ENCODE measurements around the gene PLEKHA5.
"Not testable (repeated sequence)": the region's sequence is repeated elsewhere in the genome, so short reads cannot be mapped to it uniquely, and the experiment has no call there.

Gene PLEKHA5

DNA sequence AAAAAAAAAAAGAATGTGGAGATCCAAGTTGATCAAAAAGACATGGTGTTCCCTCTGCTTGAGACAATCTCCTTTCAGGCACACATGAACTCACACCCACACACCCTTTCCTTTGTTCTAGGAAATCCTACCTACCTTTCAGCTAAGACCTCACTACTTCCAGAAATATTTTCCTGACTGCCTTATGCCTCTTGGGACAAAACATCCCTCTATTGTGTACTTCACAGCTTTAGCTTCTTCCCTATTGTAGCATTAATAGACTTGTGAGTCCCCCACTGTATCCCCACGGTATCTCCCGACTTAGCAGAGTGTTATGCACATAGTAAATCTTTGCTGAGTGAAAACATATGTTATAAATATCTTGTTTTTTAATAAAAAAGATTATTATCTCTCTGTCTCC is 264.9 kb downstream of the PLEKHA5 start:
- H3K27me3 ChIP-seq (replicated peaks; ENCODE audit: control insufficient read depth, insufficient read depth, low read length), result no peaks in the 10 kb centered on the region; the same call in 1 of the 2 replicates
- H3K36me3 ChIP-seq (ENCODE audit: control insufficient read depth, insufficient read depth, low read length), result no peaks in the 10 kb centered on the region
- no peak for DNase-seq (ENCODE audit: extremely low read depth, insufficient read length)
- TF ChIP-seq, protein P1, sequence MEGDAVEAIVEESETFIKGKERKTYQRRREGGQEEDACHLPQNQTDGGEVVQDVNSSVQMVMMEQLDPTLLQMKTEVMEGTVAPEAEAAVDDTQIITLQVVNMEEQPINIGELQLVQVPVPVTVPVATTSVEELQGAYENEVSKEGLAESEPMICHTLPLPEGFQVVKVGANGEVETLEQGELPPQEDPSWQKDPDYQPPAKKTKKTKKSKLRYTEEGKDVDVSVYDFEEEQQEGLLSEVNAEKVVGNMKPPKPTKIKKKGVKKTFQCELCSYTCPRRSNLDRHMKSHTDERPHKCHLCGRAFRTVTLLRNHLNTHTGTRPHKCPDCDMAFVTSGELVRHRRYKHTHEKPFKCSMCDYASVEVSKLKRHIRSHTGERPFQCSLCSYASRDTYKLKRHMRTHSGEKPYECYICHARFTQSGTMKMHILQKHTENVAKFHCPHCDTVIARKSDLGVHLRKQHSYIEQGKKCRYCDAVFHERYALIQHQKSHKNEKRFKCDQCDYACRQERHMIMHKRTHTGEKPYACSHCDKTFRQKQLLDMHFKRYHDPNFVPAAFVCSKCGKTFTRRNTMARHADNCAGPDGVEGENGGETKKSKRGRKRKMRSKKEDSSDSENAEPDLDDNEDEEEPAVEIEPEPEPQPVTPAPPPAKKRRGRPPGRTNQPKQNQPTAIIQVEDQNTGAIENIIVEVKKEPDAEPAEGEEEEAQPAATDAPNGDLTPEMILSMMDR (IDR thresholded peaks at IDR 0.05; ENCODE audit: insufficient read depth, low read length, poor library complexity, severe bottlenecking), result no peak
- H3K4me3 ChIP-seq (replicated peaks; ENCODE audit: low read depth, low read length), result no peak overlapping the region

DNA sequence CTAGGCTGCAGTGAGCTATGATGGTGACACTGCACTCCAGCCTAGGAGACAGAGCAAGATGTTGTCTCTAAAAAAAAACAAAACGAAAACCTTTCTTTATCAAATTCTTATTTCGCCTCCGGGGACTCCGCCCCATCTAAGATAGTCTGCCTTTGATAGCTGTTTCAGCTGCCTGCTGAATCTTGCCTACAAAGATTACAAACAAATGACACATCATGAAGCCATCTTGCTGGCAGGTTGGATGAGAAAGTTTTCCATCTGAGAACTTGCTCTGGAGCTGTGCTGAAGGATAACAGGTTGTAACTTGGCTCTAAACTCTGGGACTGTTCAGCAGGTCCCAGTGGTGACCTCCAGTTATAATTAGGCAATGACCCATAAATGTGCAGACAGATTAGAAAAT is 268.0 kb downstream of the PLEKHA5 start:
- TF ChIP-seq, protein P1 (IDR thresholded peaks at IDR 0.05; ENCODE audit: insufficient read depth, low read length, poor library complexity, severe bottlenecking), result no peak
- Histone ChIP-seq H3K27me3 (replicated peaks; ENCODE audit: control insufficient read depth, insufficient read depth, low read length) (no peaks in the 10 kb centered on the region), H3K36me3 (ENCODE audit: control insufficient read depth, insufficient read depth, low read length) (no peaks in the 10 kb centered on the region), H3K4me3 (replicated peaks; ENCODE audit: low read depth, low read length) (no peak overlapping the region)
- no peak for DNase-seq (ENCODE audit: extremely low read depth, insufficient read length)

DNA sequence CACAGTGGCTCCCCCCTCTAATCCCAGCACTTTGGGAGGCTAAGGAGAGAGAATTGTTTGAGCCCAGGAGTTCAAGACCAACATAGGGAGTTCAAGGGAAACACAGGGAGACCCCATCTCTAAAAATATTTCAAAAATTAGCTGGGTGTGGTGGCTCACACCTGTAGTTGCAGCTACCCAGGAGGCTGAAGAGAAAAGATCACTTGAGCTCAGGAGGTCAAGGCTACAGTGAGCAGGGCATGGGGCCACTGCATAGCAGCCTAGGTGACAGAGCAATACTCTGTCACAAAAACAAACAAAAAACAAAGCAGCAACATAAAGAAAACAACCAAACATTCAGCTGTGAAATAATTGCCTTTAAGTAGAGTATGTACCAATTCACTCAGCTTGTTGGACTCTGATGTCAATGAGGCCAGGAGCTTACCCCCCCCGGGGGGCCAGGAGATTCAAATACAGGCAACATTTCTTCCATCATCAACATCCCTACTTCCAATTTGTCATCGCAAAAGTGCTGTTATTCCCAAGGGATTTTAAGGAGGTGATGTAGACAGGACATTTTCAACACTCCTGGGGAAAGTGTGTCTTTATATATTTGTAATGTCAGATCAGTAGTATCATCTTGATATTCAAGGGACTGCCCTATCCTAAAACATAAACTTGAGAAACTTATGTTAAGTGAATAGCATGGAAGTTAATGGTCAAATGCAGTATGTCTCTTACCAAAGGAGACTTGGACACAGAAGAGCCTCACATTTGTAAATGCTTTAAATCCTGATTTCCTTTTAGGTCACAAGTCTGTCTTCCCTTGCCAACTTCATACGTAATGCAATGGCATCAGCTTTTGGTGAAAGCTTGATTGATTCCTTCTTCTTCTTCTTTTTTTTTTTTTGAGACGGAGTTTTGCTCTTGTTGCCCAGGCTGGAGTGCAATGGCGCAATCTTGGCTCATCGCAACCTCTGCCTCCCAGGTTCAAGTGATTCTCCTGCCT is 269.1 kb downstream of the PLEKHA5 start:
- no peak for DNase-seq (ENCODE audit: extremely low read depth, insufficient read length)
- no peak overlapping the region for H3K4me3 ChIP-seq (replicated peaks; ENCODE audit: low read depth, low read length)
- H3K36me3 ChIP-seq (ENCODE audit: control insufficient read depth, insufficient read depth, low read length), result no peaks in the 10 kb centered on the region
- H3K27me3 ChIP-seq (replicated peaks; ENCODE audit: control insufficient read depth, insufficient read depth, low read length), result no peaks in the 10 kb centered on the region
- TF ChIP-seq, protein P1 (IDR thresholded peaks at IDR 0.05; ENCODE audit: insufficient read depth, low read length, poor library complexity, severe bottlenecking), result no peak

DNA sequence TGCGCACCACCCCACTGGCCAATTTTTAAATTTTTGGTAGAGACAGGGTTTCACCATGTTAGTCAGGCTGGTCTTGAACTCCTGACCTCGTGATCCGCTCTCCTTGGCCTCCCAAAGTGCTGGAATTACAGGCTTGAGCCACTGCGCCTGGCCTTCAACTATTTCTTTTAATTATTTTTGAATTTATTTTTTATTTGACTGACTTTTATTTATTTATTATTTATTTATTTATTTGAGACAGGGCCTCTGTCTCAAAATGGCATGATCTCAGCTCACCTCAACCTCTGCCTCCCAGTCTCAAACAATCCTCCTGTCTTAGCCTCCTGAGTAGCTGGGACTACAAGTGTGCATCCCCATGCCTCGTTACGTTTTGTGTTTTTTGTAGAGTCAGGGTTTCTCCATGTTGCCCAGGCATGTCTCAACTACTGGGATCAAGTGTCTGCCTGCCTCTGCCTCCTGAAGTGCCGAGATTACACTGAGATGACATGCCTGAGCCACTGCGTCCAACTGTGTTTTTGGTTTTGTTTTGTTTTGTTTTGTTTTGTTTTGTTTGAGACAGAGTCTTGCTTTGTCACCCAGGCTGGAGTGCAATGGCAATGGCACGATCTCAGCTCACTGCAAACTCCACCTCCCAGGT is 271.2 kb downstream of the PLEKHA5 start:
- H3K36me3 ChIP-seq (ENCODE audit: control insufficient read depth, insufficient read depth, low read length); H3K27me3 ChIP-seq (replicated peaks; ENCODE audit: control insufficient read depth, insufficient read depth, low read length); DNase-seq (ENCODE audit: extremely low read depth, insufficient read length); H3K4me3 ChIP-seq (replicated peaks; ENCODE audit: low read depth, low read length): not testable (repeated sequence)

DNA sequence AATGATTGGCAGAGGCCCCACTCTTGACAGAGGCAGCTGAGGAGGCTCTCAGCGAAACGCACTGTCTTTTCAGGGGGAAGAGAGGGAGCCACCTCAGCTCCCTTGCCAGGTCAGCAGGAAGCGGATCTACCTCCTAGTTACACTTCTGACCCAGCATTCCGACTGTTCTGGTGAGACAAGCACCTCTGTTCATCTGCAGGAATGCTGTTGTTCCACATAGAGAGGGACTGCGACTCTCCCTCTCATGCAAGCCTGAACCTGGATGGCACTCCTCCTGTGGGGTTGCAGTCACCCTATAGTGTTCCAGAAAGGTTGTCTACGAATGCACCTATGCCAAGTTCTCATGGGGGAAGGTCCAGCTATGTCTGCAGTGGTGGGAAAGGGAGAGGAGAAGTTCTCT is 272.7 kb downstream of the PLEKHA5 start:
- no peak for DNase-seq (ENCODE audit: extremely low read depth, insufficient read length)
- TF ChIP-seq, protein P1 (IDR thresholded peaks at IDR 0.05; ENCODE audit: insufficient read depth, low read length, poor library complexity, severe bottlenecking), result no peak
- H3K27me3 ChIP-seq (replicated peaks; ENCODE audit: control insufficient read depth, insufficient read depth, low read length), result no peaks in the 10 kb centered on the region

DNA sequence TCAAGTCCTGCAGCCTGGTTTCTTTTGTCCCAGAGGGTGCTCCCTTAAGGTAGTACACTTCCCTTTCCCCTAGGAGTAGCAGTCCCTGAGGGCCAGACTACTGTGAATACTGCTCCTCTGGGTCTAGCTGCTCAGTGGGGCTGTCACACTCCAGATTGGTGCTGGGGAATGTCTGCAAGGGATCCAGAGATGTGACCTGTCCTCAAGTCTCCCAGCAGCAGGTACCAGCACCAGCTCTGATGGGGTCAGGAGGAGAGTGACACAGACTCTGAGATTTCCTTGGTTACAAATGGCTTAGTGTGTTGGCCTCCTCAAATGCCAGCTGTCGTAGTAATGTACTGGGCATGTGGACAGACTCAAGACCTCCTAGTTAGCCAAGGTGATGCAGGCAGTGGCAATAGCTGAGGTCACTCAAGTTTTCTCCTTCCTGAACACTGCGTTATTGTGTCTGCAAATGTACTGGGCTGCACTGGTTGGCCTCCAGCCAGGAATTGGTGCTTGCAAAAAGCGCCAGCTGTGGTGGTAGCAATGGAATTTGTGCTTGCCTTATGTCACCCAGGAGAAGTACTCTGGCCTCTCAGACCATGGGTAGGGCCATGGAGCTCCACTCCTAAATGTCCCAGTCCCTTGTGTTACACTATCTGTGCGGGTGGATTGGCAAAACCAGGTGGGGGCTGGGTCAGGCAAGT is 273.4 kb downstream of the PLEKHA5 start:
- Histone ChIP-seq H3K4me3 (replicated peaks; ENCODE audit: low read depth, low read length) (no peak overlapping the region), H3K36me3 (ENCODE audit: control insufficient read depth, insufficient read depth, low read length) (no peaks in the 10 kb centered on the region), H3K27me3 (replicated peaks; ENCODE audit: control insufficient read depth, insufficient read depth, low read length) (no peaks in the 10 kb centered on the region)
- DNase-seq (ENCODE audit: extremely low read depth, insufficient read length), result no peak
- TF ChIP-seq, protein P1 (IDR thresholded peaks at IDR 0.05; ENCODE audit: insufficient read depth, low read length, poor library complexity, severe bottlenecking), result no peak

More for the DNA sequence above, 272.7 kb downstream of the PLEKHA5 start:
- H3K36me3 ChIP-seq (ENCODE audit: control insufficient read depth, insufficient read depth, low read length), result no peaks in the 10 kb centered on the region
- H3K4me3 ChIP-seq (replicated peaks; ENCODE audit: low read depth, low read length), result no peak overlapping the region

Data from GM06990 (cell line).